GM12872 (cell line): Measurements from ENCODE around the gene FRZB.

Experiments
- CTCF ChIP-seq: IDR thresholded peaks from 3 replicates; pipeline ENCODE4 v1.5.1; 2011; ENCODE audit warnings: low read depth, mild to moderate bottlenecking, low read length, moderate library complexity; ENCODE audit not compliant: insufficient read depth

FRZB gene

DNA sequence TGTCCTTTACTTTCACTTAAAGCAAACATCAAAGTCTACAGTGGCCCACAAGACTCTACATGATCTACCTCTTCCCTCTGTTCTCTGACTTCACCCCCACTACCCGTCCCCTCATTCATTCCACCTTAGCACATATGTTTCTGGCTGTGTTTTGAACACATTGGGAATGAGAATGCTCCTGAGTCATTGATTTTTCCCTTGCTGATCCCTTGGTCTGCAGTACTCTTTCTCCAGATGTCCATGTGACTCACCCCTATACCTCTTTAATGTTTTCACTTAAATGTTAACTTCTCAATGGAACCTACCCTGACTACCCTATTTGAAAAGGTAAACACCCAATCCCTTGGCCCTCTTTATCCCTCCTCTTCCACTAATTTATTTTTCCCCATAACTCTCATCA is 30.7 kb upstream of the FRZB start:
- TF ChIP-seq CTCF = no peak

GRCh38 chr2:182895798-182896197 is 29.4 kb upstream of the FRZB start:
- TF ChIP-seq CTCF = no peak

GRCh38 chr2:182895169-182895568 is 28.7 kb upstream of the FRZB start:
- TF ChIP-seq CTCF = no peak

DNA sequence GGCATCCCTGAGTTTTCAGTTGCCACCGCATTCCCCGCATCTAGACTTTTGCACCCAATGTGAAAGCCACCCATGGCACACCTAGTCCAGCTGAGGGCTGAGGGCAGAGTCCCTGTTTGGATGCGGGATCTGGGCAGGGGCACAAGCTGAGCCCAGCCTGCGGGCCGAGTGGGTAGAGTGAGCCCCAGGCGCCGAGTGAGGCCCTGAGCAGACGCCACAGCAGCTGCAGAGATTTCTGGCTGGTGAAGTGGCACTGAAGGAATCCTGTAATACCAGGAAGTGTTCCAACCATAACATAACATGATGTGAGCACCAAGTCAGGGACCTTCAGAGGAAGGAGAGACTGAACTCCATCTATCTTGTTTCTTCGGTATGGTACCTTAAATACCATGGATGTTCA is 27.7 kb upstream of the FRZB start:
- no peak for TF ChIP-seq CTCF

- TF ChIP-seq CTCF = no peak
Observed at GRCh38 chr2:182893666-182894065, 27.2 kb upstream of the FRZB start.

- no peak for TF ChIP-seq CTCF
Observed at GRCh38 chr2:182891611-182892010, 25.2 kb upstream of the FRZB start.

- TF ChIP-seq CTCF = no peak
Observed at GRCh38 chr2:182890773-182891378, 24.4 kb upstream of the FRZB start.

GRCh38 chr2:182890305-182890704 is 23.9 kb upstream of the FRZB start:
- TF ChIP-seq CTCF = no peak
